Left colon (tissue), 2 donors: ENCODE results near the gene DOCK9. TPM values are rescaled to one million over a fixed set of nuclear protein-coding genes. Genes with fewer than 3 reads are reported as not detected.

ENCODE experiments used
- ATAC-seq: fragments of 200-7000 bp; cut with Tn5 transposase; one replicate; pipeline ENCODE4 v1.9.1; 2020; ENCODE audit warnings: mild to moderate bottlenecking, moderate library complexity
- DNase-seq, 2 donors: peaks; one replicate each; pipeline ENCODE4 v3.0.0-alpha.2; 2020
- intact Hi-C, 2 donors: fragments of 100-400 bp; cut with DNase I in 1 of 2; cut with micrococcal nuclease in 1 of 2; formaldehyde crosslinking; loops; one replicate each; pipeline versions ENCODE4 v1.11.2 to v1.14.0; 2022; cut with DNase I, micrococcal nuclease
- total RNA-seq, 2 donors: library from RNA; stranded (reverse); fragmentation: NEBNext Ultra II Directional; extraction: Animal tissue kit (Norgen Biotek cat#: 25700); gene quantifications; one replicate each; pipeline ENCODE4 v1.2.1, GENCODE V29; 2021
- donor health status: DM: no; HTN: no; CAD: no.
- donor health status: DM: yes; HTN: yes; CAD: no.

Gene DOCK9
- total RNA-seq, 2 donors from 2014 or later, result 50.0 to 60.4 TPM

GRCh38 chr13:98930151-98930591 lies 47.7 kb downstream of the DOCK9 start:
- intact Hi-C loops, result no loop called here
- ATAC-seq (no peak), DNase-seq (no peak)

GRCh38 chr13:98927951-98928927 lies 49.6 kb downstream of the DOCK9 start:
- ATAC-seq (no peak), DNase-seq (no peak)
- intact Hi-C loops, result no loop called here

GRCh38 chr13:98925949-98926348 lies 51.9 kb downstream of the DOCK9 start:
- intact Hi-C loops, result no loop called here
- DNase-seq, result no peak
- no peak for ATAC-seq

GRCh38 chr13:98923641-98924397 lies 54.0 kb downstream of the DOCK9 start:
- intact Hi-C loops, result no loop called here
- no peak for DNase-seq
- ATAC-seq, result no peak

GRCh38 chr13:98922306-98922705 lies 55.6 kb downstream of the DOCK9 start:
- intact Hi-C loops, result no loop called here
- ATAC-seq (no peak), DNase-seq (no peak)

- DNase-seq, result no peak
- no peak for ATAC-seq
- intact Hi-C loops, result no loop called here
Measured at GRCh38 chr13:98921786-98922185, 56.1 kb downstream of the DOCK9 start.

GRCh38 chr13:98921015-98921580 lies 56.8 kb downstream of the DOCK9 start:
- DNase-seq, result no peak
- intact Hi-C loops, result no loop called here
- ATAC-seq, result no peak

GRCh38 chr13:98919566-98919965 lies 58.3 kb downstream of the DOCK9 start:
- intact Hi-C loops, result no loop called here
- ATAC-seq (no peak), DNase-seq (no peak)

GRCh38 chr13:98918771-98919170 lies 59.1 kb downstream of the DOCK9 start:
- DNase-seq (no peak), ATAC-seq (no peak)
- intact Hi-C loops, result no loop called here

- intact Hi-C loops, result no loop called here
- no peak for ATAC-seq
- DNase-seq, result no peak
Measured at GRCh38 chr13:98917116-98917515, 60.7 kb downstream of the DOCK9 start.

GRCh38 chr13:98916403-98916802 lies 61.5 kb downstream of the DOCK9 start:
- DNase-seq, result no peak
- no peak for ATAC-seq
- intact Hi-C loops, result no loop called here

GRCh38 chr13:98915981-98916380 lies 61.9 kb downstream of the DOCK9 start:
- no peak for ATAC-seq

GRCh38 chr13:98915563-98915962 lies 62.3 kb downstream of the DOCK9 start:
- ATAC-seq (no peak), DNase-seq (no peak)
- intact Hi-C loops, result no loop called here

More at GRCh38 chr13:98915981-98916380, 61.9 kb downstream of the DOCK9 start:
- no peak for DNase-seq
- intact Hi-C loops, result no loop called here

GRCh38 chr13:98913741-98914140 lies 64.1 kb downstream of the DOCK9 start:
- intact Hi-C loops, result no loop called here

GRCh38 chr13:98912846-98913245 lies 65.0 kb downstream of the DOCK9 start:
- intact Hi-C loops, result no loop called here
- no peak for DNase-seq
- ATAC-seq, result no peak

More at GRCh38 chr13:98913741-98914140, 64.1 kb downstream of the DOCK9 start:
- ATAC-seq (no peak), DNase-seq (no peak)

- ATAC-seq, result no peak
- intact Hi-C loops, result no loop called here
- no peak for DNase-seq
Measured at GRCh38 chr13:98910501-98910951, 67.3 kb downstream of the DOCK9 start.

GRCh38 chr13:98909016-98909415 lies 68.8 kb downstream of the DOCK9 start:
- intact Hi-C loops, result no loop called here
- DNase-seq, result no peak
- no peak for ATAC-seq

GRCh38 chr13:98906746-98907502 lies 70.9 kb downstream of the DOCK9 start:
- DNase-seq (no peak), ATAC-seq (no peak)
- intact Hi-C loops, result no loop called here

GRCh38 chr13:98905199-98905598 lies 72.7 kb downstream of the DOCK9 start:
- DNase-seq (no peak), ATAC-seq (no peak)
- intact Hi-C loops, result no loop called here
